Mucosa of descending colon (tissue), 3 donors: ENCODE measurements around the gene PRRT1. TPM values are rescaled to one million over a fixed set of nuclear protein-coding genes. Genes with fewer than 3 reads are reported as not detected.

Experiments
- ATAC-seq: fragments of 200-7000 bp; cut with Tn5 transposase; one replicate; pipeline ENCODE4 v1.9.1; 2020; ENCODE audit warnings: mild to moderate bottlenecking, moderate library complexity
- DNase-seq, 3 donors: peaks; one replicate each; pipeline ENCODE4 v3.0.0-alpha.2; 2020
- H3K36me3 ChIP-seq: fragments of 200-600 bp; one replicate; pipeline ENCODE4 v1.8.0; 2021; ENCODE audit warnings: low read depth, mild to moderate bottlenecking
- H3K4me1 ChIP-seq: fragments of 200-600 bp; one replicate; pipeline ENCODE4 v1.8.0; 2021; ENCODE audit warnings: low read depth, mild to moderate bottlenecking
- H3K4me3 ChIP-seq: fragments of 200-600 bp; one replicate; pipeline ENCODE4 v1.8.0; 2021; ENCODE audit warnings: mild to moderate bottlenecking
- H3K9me3 ChIP-seq: fragments of 200-600 bp; one replicate; pipeline ENCODE4 v1.8.0; 2021; ENCODE audit warnings: mild to moderate bottlenecking
- CTCF ChIP-seq: fragments of 200-600 bp; IDR thresholded peaks from one replicate; pipeline ENCODE4 v1.8.0; 2022; ENCODE audit warnings: antibody characterized with exemption, mild to moderate bottlenecking
- intact Hi-C, 2 donors: fragments of 100-400 bp; cut with DNase I in 1 of 2; cut with micrococcal nuclease in 1 of 2; formaldehyde crosslinking; loops; one replicate each; pipeline versions ENCODE4 v1.11.0 to v1.11.1; 2022; cut with DNase I, micrococcal nuclease
- total RNA-seq, 3 donors: library from RNA; stranded (reverse); fragmentation: NEBNext Ultra II Directional in 2 of 3; extraction: Animal tissue kit (Norgen Biotek cat#: 25700) in 2 of 3; gene quantifications; one replicate each; pipeline versions ENCODE4 v1.2.1 to v1.2.4, GENCODE V29; 2021 to 2023
- donor health status: DM: no; HTN: no; CAD: no; lungs with moderate emphysema.
- donor health status: DM: no; HTN: no; CAD: no.
- donor health status: DM: no; HTN: yes; CAD: no.

PRRT1 gene
- total RNA-seq, 3 donors from 2014 or later = 0.96 to 6.6 (median 2.0) TPM

GRCh38 chr6:32149932-32150870, 1.5 kb downstream of the PRRT1 start:
- intact Hi-C loops = no loop called here
- Histone ChIP-seq H3K4me1 (peaks cover 16% of the 10 kb centered on the region), H3K4me3 (no peak overlapping the region), H3K36me3 (no peaks in the 10 kb centered on the region), H3K9me3 (no peaks in the 10 kb centered on the region)
- no peak for ATAC-seq
- DNase-seq = no peak
- no peak for TF ChIP-seq CTCF

- ATAC-seq = no peak
- intact Hi-C loops = no loop called here
- Histone ChIP-seq H3K9me3 (no peaks in the 10 kb centered on the region), H3K4me3 (no peak overlapping the region), H3K36me3 (no peaks in the 10 kb centered on the region), H3K4me1 (peaks cover 9% of the 10 kb centered on the region)
- no peak for TF ChIP-seq CTCF
- no peak for DNase-seq
Measured at GRCh38 chr6:32149092-32149755, 2.5 kb downstream of the PRRT1 start.

- no peaks in the 10 kb centered on the region for H3K36me3 ChIP-seq
- H3K4me1 ChIP-seq = peaks cover 9% of the 10 kb centered on the region
- ATAC-seq (peak; percentile 75), DNase-seq (peak; percentile 74 to 86 (median 82))
- H3K9me3 ChIP-seq = no peaks in the 10 kb centered on the region
- no peak for TF ChIP-seq CTCF
- H3K4me3 ChIP-seq = no peak overlapping the region
- intact Hi-C loops = no loop called here
Measured at GRCh38 chr6:32148289-32149091, 3.2 kb downstream of the PRRT1 start.

GRCh38 chr6:32147401-32148132, 4.2 kb downstream of the PRRT1 start:
- ATAC-seq (no peak), DNase-seq (no peak)
- intact Hi-C loops = no loop called here
- Histone ChIP-seq H3K4me3 (no peak overlapping the region), H3K9me3 (no peaks in the 10 kb centered on the region), H3K4me1 (peaks cover 4% of the 10 kb centered on the region), H3K36me3 (no peaks in the 10 kb centered on the region)
- TF ChIP-seq CTCF = no peak

GRCh38 chr6:32146687-32147086, 5.1 kb downstream of the PRRT1 start:
- Histone ChIP-seq H3K36me3 (no peaks in the 10 kb centered on the region), H3K9me3 (no peaks in the 10 kb centered on the region), H3K4me1 (peaks cover 3% of the 10 kb centered on the region), H3K4me3 (no peak overlapping the region)
- TF ChIP-seq CTCF = no peak
- DNase-seq (no peak), ATAC-seq (no peak)
- intact Hi-C loops = no loop called here
